B cell (primary cell): ENCODE data around the gene TP63.

Experiments used
- CTCF ChIP-seq: fragments of 200-600 bp; IDR thresholded peaks from one replicate; pipeline ENCODE4 v1.8.0; 2022; ENCODE audit warnings: antibody characterized with exemption, mild to moderate bottlenecking
- EZH2 ChIP-seq: IDR thresholded peaks from 2 replicates; pipeline ENCODE4 v1.6.1; 2012; ENCODE audit warnings: borderline replicate concordance, low read depth, mild to moderate bottlenecking, moderate library complexity, low read length; ENCODE audit not compliant: insufficient read depth, poor library complexity, severe bottlenecking

DNA sequence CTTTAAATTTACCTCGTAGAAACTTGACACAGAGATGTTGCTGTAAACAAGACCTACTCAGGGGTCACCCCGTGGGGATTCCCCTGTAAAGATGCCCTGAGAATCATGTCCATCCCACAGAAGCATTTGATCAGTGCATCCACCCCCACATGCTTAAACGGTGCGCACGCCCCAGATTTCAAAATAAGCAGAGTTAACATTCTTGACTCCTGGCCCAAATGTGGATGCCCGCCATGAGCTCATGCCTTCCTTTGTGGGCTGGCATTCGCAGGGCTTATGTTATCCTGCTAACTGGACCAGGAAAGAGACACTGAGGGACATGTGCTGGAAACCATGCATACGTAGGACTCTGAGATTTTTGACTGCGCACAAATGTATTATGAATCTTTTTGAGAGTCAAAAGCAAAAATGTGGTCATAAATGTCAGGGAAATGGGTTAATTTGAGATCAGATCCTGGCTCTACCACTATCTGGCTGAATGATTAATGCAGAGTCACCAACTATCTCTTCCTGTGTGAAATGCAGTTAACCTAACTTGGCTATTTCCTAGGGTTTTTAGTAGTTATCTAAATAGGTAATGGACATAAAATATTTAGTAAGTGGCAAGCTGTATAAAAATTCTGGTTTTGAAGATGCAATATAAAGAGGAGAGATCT lies 9.1 kb upstream of the TP63 start:
- TF ChIP-seq CTCF (no peak), EZH2 (no peak)
